Heart right ventricle (tissue), 16 donors: ENCODE measurements around the gene BMP10. TPM values are rescaled to one million over a fixed set of nuclear protein-coding genes. Genes with fewer than 3 reads are reported as not detected.

Source experiments
- ATAC-seq, 8 donors: fragments of 200-7000 bp; cut with Tn5 transposase; one replicate each; pipeline ENCODE4 v1.9.1; 2020; ENCODE audit warnings: mild to moderate bottlenecking in 8 of 8, moderate library complexity in 8 of 8, moderate number of reproducible peaks in 1 of 8
- DNase-seq, 2 donors: peaks; one replicate each; pipeline ENCODE4 v3.0.0-alpha.2; 2020
- H3K27ac ChIP-seq, 10 donors: fragments of 200-600 bp; sonication (generic) in 2 of 10; one replicate each; pipeline versions ENCODE4 v1.5.0 to v1.8.0; 2020 to 2022; ENCODE audit warnings: mild to moderate bottlenecking in 3 of 10
- H3K27me3 ChIP-seq, 7 donors: fragments of 200-600 bp; one replicate each; pipeline ENCODE4 v1.8.0; 2021 to 2022; ENCODE audit warnings: mild to moderate bottlenecking in 2 of 7
- H3K36me3 ChIP-seq, 9 donors: fragments of 200-600 bp; sonication (generic) in 1 of 9; one replicate each; pipeline versions ENCODE4 v1.5.0 to v1.8.0; 2020 to 2022; ENCODE audit warnings: mild to moderate bottlenecking in 2 of 9
- H3K4me1 ChIP-seq, 9 donors: fragments of 200-600 bp; sonication (generic) in 1 of 9; one replicate each; pipeline versions ENCODE4 v1.5.0 to v1.8.0; 2020 to 2022; ENCODE audit warnings: mild to moderate bottlenecking in 4 of 9
- H3K4me3 ChIP-seq, 10 donors: fragments of 200-600 bp; sonication (generic) in 2 of 10; one replicate each; pipeline versions ENCODE4 v1.5.0 to v1.8.0; 2020 to 2022; ENCODE audit warnings: mild to moderate bottlenecking in 7 of 10, moderate library complexity in 2 of 10
- H3K9me3 ChIP-seq, 11 donors: fragments of 200-600 bp in 10 of 11; sonication (generic) in 2 of 11; one replicate each; pipeline versions ENCODE4 v1.5.0 to v1.8.0; 2013 to 2022; ENCODE audit warnings: mild to moderate bottlenecking in 2 of 11, control low read depth in 1 of 11, moderate library complexity in 1 of 11
- WGBS, 2 donors: extraction: QIAGEN DNeasy Blood & Tissue Kit; methylation state at CpG; one replicate each; pipeline ENCODE4 v1.1.7; 2013; ENCODE audit warnings: inconsistent platforms in 1 of 2; 5-methylcytosine and 5-hydroxymethylcytosine counted together
- intact Hi-C, 10 donors: fragments of 100-400 bp; cut with DNase I; formaldehyde crosslinking; loops; one replicate each; pipeline versions ENCODE4 v1.11.1 to v1.14.2; 2022
- polyA plus RNA-seq, 2 donors: library from polyadenylated mRNA; stranded (reverse); fragments of 200-250 nt; gene quantifications; one replicate each; pipeline ENCODE4 v1.2.3, GENCODE V29; 2013
- total RNA-seq, 10 donors: library from RNA; stranded (reverse); fragmentation: NEBNext Ultra II Directional in 3 of 10; extraction: Animal tissue kit (Norgen Biotek cat#: 25700) in 3 of 10; gene quantifications; one replicate each; pipeline versions ENCODE4 v1.2.1 to v1.2.4, GENCODE V29; 2021 to 2023
- TF ChIP-seq, protein P1 (sequence below), 9 donors: fragments of 200-600 bp; sonication (generic) in 2 of 9; IDR thresholded peaks; one replicate each; pipeline versions ENCODE4 v1.5.0 to v1.8.0; 2021 to 2022; ENCODE audit warnings: antibody characterized with exemption in 9 of 9, mild to moderate bottlenecking in 5 of 9, moderate library complexity in 1 of 9
- donor health status: Arrhythmogenic right ventricular cardiomyopathy.
- donor health status: ischemic (EF 13 %, LVEDD 7.1; RV severe dilation, severe dysfunction).
- donor health status: healthy with polysubstance abuse.
- donor health status: DM: no; HTN: yes; CAD: no.
- donor health status: DM: no; HTN: no; CAD: no.
- donor health status: ischemic (EF 25% LVEDD 6.9; RV normal size, moderate dysfunction).
- donor health status: ischemic (EF 25% LVEDD 5.7; RV mildly dilated, moderate dysfunction).
- donor health status: healthy.
- donor health status: DM: yes; HTN: yes; CAD: no.
- donor health status: Ischemic cardiomyopathy.
- donor health status: ischemic (EF 35%, LVEDD 5.7; RV mildly dilated, moderate dysfunction).
- donor health status: nonischemic (EF 11% LVEDD 7.7; RV severe dilation, severe dysfunction).
- donor health status: DM: yes; HTN: yes; CAD: no.
- donor health status: PGD.
- donor health status: ischemic (EF 29% LVEDD 5.4; RV normal size, mild dysfunction).
- donor health status: nonischemic (EF 23%, LVEDD 6.1; RV moderate dilation, normal function).

The BMP10 gene
- total and polyA plus RNA-seq, 12 donors, result 0.03 to 0.31 TPM; not detected in 10

DNA sequence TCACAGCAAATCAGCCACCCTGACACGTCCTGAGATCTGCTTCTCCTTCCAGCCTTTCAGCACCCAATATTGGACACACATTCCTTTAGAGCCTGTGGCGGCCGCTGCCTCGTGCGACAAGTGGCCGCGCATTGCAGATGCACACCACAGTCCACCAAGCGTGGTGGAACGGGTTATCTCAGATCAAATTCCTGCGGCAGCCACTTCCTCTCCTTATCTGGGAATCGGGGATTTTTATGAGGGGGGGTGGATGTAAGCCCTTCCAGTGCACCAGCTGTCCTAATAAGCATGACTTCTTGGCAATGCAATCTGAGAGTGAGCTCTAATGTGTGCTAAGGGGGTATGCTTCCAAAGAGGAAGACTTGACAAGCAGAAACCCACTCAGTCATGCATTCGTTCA is 18.3 kb upstream of the BMP10 start:
- Histone ChIP-seq H3K27ac (no peak overlapping the region), H3K9me3 (peaks cover 0 to 6% (median 0%) of the 10 kb centered on the region in 11 donors), H3K36me3 (no peaks in the 10 kb centered on the region), H3K27me3 (peaks cover 0 to 47% (median 14%) of the 10 kb centered on the region in 7 donors), H3K4me1 (peaks cover 0 to 8% (median 0%) of the 10 kb centered on the region in 9 donors), H3K4me3 (no peak overlapping the region)
- ATAC-seq (no peak), DNase-seq (no peak)
- TF ChIP-seq, protein P1, sequence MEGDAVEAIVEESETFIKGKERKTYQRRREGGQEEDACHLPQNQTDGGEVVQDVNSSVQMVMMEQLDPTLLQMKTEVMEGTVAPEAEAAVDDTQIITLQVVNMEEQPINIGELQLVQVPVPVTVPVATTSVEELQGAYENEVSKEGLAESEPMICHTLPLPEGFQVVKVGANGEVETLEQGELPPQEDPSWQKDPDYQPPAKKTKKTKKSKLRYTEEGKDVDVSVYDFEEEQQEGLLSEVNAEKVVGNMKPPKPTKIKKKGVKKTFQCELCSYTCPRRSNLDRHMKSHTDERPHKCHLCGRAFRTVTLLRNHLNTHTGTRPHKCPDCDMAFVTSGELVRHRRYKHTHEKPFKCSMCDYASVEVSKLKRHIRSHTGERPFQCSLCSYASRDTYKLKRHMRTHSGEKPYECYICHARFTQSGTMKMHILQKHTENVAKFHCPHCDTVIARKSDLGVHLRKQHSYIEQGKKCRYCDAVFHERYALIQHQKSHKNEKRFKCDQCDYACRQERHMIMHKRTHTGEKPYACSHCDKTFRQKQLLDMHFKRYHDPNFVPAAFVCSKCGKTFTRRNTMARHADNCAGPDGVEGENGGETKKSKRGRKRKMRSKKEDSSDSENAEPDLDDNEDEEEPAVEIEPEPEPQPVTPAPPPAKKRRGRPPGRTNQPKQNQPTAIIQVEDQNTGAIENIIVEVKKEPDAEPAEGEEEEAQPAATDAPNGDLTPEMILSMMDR (IDR thresholded peaks at IDR 0.05), result no peak
- intact Hi-C loops, result no loop called here
- 16 to 19% methylated on average over 12 of the region's 12 CpGs for WGBS, 2 donors

DNA sequence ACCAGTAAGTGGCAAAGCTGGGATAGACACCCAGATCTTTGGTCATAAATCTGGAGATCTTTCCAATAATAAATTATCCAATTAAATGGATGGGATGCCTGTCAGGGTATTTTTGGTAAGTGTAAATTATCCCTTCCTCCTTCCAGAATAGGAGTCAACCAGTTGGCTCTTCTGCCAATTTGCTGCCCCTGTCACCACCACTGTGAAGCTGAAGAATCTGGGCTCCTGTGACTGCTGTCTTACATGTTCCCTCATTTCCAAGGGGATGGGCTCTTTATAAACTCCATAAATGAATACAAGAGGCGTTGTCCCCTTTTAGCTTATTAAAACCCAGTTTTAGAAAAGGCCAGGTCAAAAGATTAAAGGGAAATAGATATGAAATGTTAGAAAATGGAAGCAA is 17.8 kb upstream of the BMP10 start:
- H3K4me1 ChIP-seq, result peaks cover 0 to 8% (median 0%) of the 10 kb centered on the region in 9 donors
- intact Hi-C loops, result no loop called here
- no peak for ATAC-seq
- no peaks in the 10 kb centered on the region for H3K36me3 ChIP-seq
- H3K4me3 ChIP-seq, result no peak overlapping the region
- peaks cover 0 to 47% (median 14%) of the 10 kb centered on the region in 7 donors for H3K27me3 ChIP-seq
- peaks cover 0 to 6% (median 0%) of the 10 kb centered on the region in 11 donors for H3K9me3 ChIP-seq
- WGBS, 2 donors, result 53 to 55% methylated on average over 1 of the region's 1 CpG
- DNase-seq, result no peak
- TF ChIP-seq, protein P1 (IDR thresholded peaks at IDR 0.05), result no peak
- H3K27ac ChIP-seq, result no peak overlapping the region

DNA sequence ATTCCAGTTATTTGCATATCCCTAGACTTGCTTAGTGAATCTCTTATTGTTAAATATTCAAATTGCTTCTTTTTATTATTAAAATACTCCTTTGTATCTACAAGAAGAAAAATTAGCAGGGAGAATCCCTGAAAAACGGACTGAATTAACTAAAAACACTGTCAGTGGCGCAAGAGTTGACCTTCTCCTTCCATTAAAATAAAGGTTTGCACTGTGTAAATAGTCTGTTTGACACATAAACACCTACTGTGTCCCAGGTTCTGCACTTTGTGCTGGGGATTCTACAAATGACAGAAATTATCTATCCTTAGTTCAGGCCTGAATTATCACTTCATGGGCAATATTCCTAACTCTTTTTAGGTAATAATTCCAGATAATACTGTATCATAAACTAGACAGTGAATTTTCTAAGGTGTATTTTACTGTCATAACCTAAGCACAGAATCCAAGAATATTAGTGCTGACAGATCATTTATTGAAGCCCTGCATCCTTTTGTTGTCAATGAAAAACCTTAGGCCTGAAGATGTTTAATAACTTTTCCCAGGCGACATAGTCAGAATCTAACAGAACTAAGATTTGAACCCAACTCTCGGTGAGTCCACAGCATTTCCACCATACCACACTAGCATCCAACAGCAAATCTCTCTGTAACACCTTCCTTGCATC is 17.0 kb upstream of the BMP10 start:
- WGBS, 2 donors, result 94 to 95% methylated on average over 4 of the region's 4 CpGs
- H3K4me3 ChIP-seq, result no peak overlapping the region
- intact Hi-C loops, result no loop called here

DNA sequence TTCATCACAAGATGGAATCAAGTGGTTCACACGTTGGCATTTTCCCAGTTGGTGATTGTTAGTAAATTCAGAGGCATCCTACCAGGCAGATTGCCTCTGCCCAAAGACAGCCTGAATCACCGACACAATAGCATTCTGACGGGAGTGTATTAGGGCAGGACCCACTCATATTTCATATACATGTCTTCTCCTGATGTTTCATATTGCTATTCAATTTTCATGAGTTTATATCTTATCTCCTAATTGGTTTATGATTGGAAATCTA is 14.5 kb upstream of the BMP10 start:
- Histone ChIP-seq H3K36me3 (no peaks in the 10 kb centered on the region), H3K27ac (no peak overlapping the region), H3K4me3 (no peak overlapping the region), H3K27me3 (peaks cover 0 to 68% (median 29%) of the 10 kb centered on the region in 7 donors), H3K9me3 (no peaks in the 10 kb centered on the region), H3K4me1 (peaks cover 0 to 8% (median 0%) of the 10 kb centered on the region in 9 donors)
- ATAC-seq (no peak), DNase-seq (no peak)
- 84 to 85% methylated on average over 3 of the region's 3 CpGs for WGBS, 2 donors
- TF ChIP-seq, protein P1 (IDR thresholded peaks at IDR 0.05), result no peak
- intact Hi-C loops, result loop anchor here in 1 of 10 donors (1.0 kb wide), 1 partner anchor 97 kb away; no protein-coding TSS in a partner anchor

More for the DNA sequence above, 17.0 kb upstream of the BMP10 start:
- H3K4me1 ChIP-seq, result peaks cover 0 to 8% (median 0%) of the 10 kb centered on the region in 9 donors
- H3K9me3 ChIP-seq, result peaks cover 0 to 6% (median 0%) of the 10 kb centered on the region in 11 donors
- no peak overlapping the region for H3K27ac ChIP-seq
- TF ChIP-seq, protein P1 (IDR thresholded peaks at IDR 0.05), result no peak
- no peaks in the 10 kb centered on the region for H3K36me3 ChIP-seq
- ATAC-seq (no peak), DNase-seq (no peak)
- peaks cover 0 to 49% (median 19%) of the 10 kb centered on the region in 7 donors for H3K27me3 ChIP-seq
